Placental epithelial cell (primary cell): ENCODE results near the gene CAPN10. TPM values are rescaled to one million over a fixed set of nuclear protein-coding genes. Genes with fewer than 3 reads are reported as not detected.

Experiments used
- total RNA-seq: library from RNA; depleted of rRNA; stranded (reverse); fragments of >200 nt; gene quantifications from 2 replicates; pipeline ENCODE4 v1.2.3, GENCODE V29; 2012

Gene CAPN10
- total RNA-seq: 16.9 and 17.5 TPM in 2 replicates

DNA sequence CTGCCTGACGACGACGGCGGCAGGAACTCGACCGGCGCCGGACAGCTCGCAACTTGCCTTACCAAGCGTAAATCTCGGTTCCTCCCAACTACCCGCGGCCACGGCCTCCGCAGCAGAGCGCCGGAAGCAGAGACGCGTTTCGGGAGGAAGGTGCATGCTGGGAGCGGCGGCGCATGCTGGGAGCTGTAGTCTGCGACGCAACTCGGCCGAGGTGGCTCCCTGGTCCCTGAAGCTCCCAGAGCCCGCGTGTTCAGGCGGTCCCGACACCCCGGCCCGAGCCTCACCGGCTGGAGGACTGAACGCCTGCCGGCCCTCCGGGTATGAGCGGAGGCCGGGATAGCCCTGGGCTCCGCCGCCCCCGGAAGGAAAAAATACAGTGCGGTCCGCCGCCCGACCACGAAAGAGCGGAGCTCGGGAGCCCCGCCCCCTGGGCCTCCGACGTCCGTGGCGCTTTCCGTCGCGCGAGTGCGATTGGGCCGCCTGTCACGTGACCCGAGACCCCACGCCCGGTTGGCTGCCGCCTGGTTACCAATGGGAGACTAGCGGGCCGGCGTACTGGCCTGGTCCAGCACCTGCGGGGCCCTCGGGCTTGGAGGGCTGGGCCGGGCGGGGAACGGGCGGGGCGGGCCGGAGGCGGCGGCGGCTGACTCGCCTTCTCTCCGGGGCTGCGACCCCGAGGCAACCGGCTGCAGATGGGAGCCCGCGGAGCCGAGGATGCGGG is at the start of gene CAPN10:
TSS of gene CAPN10 (plus strand) at position 537 of the 721 bp plus-strand sequence. CDS start at position 715, 178 bp downstream.

GRCh38 chr2:240557808-240558207 is 28.7 kb upstream of the CAPN10 start, which contains the start of gene ANKMY1:
Gene ANKMY1 (minus strand): TSS chr2:240557988. CDS start chr2:240557335, 653 bp downstream.

GRCh38 chr2:240560084-240560479 is 26.5 kb upstream of the CAPN10 start, which contains the start of gene DUSP28:
Gene DUSP28 (plus strand): TSS chr2:240560357. CDS start chr2:240560685, 328 bp downstream.

DNA sequence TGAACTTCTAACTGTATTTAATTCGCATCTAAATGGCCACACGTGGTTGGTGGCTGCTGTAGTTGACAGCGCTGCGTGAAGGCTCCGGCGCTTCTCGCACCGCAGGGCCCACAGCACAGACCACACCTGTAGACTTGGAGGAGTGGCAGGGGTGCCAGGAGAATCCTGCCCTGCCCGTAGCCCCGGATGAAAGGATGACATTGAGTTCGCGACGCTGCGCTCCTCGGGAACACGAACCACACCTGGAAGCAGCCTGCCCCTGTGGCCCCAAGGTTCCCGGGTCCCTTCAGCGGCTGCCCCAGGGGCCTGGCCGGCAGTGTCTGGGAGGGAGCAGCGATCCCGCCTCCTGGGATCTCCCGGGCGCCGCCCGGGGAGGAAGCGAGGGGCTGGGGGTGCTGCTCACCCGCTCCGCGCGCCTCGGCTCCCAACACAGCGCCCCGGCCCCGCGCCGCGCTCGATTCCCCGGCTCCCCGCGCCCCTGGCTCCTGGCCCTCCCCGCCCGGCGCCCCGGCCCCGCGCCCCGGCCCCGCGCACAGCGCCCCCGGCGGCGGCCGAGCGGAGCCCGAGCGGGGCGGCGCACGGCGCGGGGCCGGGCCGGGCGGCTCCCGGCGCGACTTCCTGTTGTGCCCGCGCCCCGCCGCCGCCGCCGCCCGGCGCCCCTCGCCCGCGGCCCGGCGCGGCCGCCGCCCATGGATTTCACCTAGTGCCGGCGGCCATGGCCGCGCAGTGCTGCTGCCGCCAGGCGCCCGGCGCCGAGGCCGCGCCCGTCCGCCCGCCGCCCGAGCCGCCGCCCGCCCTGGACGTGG is 18.5 kb upstream of the CAPN10 start, which contains the start of gene RNPEPL1:
TSS of gene RNPEPL1 (plus strand) at position 613 of the 806 bp plus-strand sequence. CDS start at position 716, 103 bp downstream.

DNA sequence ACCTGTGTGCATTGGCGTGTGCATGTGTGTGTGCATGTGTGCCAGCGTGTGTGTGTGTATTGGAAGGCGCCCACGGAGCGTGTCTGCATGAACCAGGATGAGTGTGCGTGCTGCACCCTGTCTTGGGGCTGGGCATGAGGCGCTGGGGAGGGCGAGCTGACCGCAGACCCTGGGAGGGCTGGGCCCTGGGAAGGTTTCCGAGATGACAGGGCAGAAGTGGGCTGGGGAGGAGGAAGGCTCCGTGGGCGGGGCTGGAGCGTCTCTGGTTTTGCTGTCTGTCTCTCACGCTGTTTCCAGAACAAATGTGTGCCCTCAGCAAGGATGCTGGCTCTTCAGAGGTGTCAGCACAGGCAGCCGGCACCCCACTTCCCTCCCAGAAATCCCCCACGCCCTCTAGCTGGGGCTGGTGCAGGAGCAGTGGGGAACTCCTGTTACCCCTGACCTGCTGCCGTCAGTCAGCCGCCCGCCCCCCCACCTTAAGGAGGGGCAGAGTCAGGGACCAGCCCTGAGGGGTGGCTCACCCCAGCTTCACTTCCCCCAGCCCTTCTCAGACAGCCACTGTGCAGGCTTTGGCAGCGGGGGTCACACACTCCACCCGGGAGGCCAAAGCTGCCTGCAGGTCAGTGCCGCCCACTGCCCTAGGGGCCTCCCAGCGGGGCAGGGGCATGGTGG is 38.6 kb downstream of the CAPN10 start, which contains the start of gene GPR35:
TSS of gene GPR35 (plus strand) at position 531 of the 672 bp plus-strand sequence. CDS start 4,473 bp downstream, outside the sequence.

Other genes starting within 250 kb of the CAPN10 start
- 72.6 and 85.3 TPM in 2 replicates for gene GPC1, start 151.1 kb upstream of the CAPN10 start, total RNA-seq
- gene ANKMY1, start 28.7 kb upstream of the CAPN10 start, total RNA-seq: 8.9 and 15.3 TPM in 2 replicates
- gene DUSP28, start 26.4 kb upstream of the CAPN10 start, total RNA-seq: 4.7 and 5.3 TPM in 2 replicates
- gene RNPEPL1, start 18.2 kb upstream of the CAPN10 start, total RNA-seq: 14.1 and 17.2 TPM in 2 replicates
- 0.22 and 0.39 TPM in 2 replicates for gene GPR35, start 38.7 kb downstream of the CAPN10 start, total RNA-seq
- gene AQP12B, start 96.2 kb downstream of the CAPN10 start, total RNA-seq: not detected in 2 replicates
- gene AQP12A, start 105.1 kb downstream of the CAPN10 start, total RNA-seq: not detected in 2 replicates
- gene KIF1A, start 233.5 kb downstream of the CAPN10 start, total RNA-seq: under 0.01 TPM in 1 of 2 replicates, not detected in the other